Astrocyte (in vitro differentiated cells and primary cell): Measurements from ENCODE around the gene TUBB4B. TPM values are rescaled to one million over a fixed set of nuclear protein-coding genes. Genes with fewer than 3 reads are reported as not detected.

Experiments used
- DNase-seq: peaks from one replicate; pipeline ENCODE4 v3.0.0-alpha.2; 2010; ENCODE audit warnings: low read depth
- FAIRE-seq: peaks from 2 replicates; lab custom pipeline; 2011; peaks lifted over from hg19 to GRCh38; lab: Jason Lieb, UNC
- H2AFZ ChIP-seq: 2 replicates; pipeline ENCODE4 v1.6.0; 2012; ENCODE audit warnings: low read depth, low read length, inconsistent platforms
- H3K27ac ChIP-seq: 2 replicates; pipeline ENCODE4 v1.5.1; 2011; ENCODE audit warnings: low read depth, low read length, inconsistent platforms
- H3K27me3 ChIP-seq: 2 replicates; pipeline ENCODE4 v1.6.0; 2011; ENCODE audit warnings: low read length, inconsistent platforms; ENCODE audit not compliant: insufficient read depth
- H3K36me3 ChIP-seq: 2 replicates; pipeline ENCODE4 v1.5.1; 2011; ENCODE audit warnings: low read length, inconsistent platforms; ENCODE audit not compliant: insufficient read depth
- H3K4me1 ChIP-seq: 2 replicates; pipeline ENCODE4 v1.5.1; 2011; ENCODE audit warnings: low read length, inconsistent platforms; ENCODE audit not compliant: insufficient read depth
- H3K4me2 ChIP-seq: 2 replicates; pipeline ENCODE4 v1.6.0; 2012; ENCODE audit warnings: low read length, inconsistent platforms
- H3K4me3 ChIP-seq: 2 replicates; pipeline ENCODE4 v1.5.1; 2011; ENCODE audit warnings: low read depth, mild to moderate bottlenecking, low read length, inconsistent platforms; ENCODE audit not compliant: insufficient read depth
- H3K79me2 ChIP-seq: 2 replicates; pipeline ENCODE4 v1.6.0; 2012; ENCODE audit warnings: mild to moderate bottlenecking, low read length, inconsistent platforms; ENCODE audit not compliant: insufficient read depth
- H3K9ac ChIP-seq: 2 replicates; pipeline ENCODE4 v1.6.0; 2012; ENCODE audit warnings: mild to moderate bottlenecking, low read length, inconsistent platforms
- H3K9me3 ChIP-seq: 2 replicates; pipeline ENCODE4 v1.5.1; 2012; ENCODE audit warnings: low read depth, mild to moderate bottlenecking, low read length, inconsistent platforms; ENCODE audit not compliant: insufficient read depth
- H4K20me1 ChIP-seq: 2 replicates; pipeline ENCODE4 v1.6.0; 2012; ENCODE audit warnings: low read length, inconsistent platforms; ENCODE audit not compliant: insufficient read depth
- H3K27ac Mint-ChIP-seq: one replicate; pipeline ENCODE4 v1.8.0; 2021; ENCODE audit warnings: mild to moderate bottlenecking, mixed read lengths; ENCODE audit not compliant: unreplicated experiment
- H3K27me3 Mint-ChIP-seq: one replicate; pipeline ENCODE4 v1.8.0; 2021; ENCODE audit warnings: low read depth, mixed read lengths; ENCODE audit not compliant: unreplicated experiment
- H3K36me3 Mint-ChIP-seq: one replicate; pipeline ENCODE4 v1.8.0; 2021; ENCODE audit warnings: low read depth, mixed read lengths; ENCODE audit not compliant: unreplicated experiment
- H3K4me1 Mint-ChIP-seq: one replicate; pipeline ENCODE4 v1.8.0; 2021; ENCODE audit warnings: low read depth, mixed read lengths; ENCODE audit not compliant: unreplicated experiment
- H3K4me3 Mint-ChIP-seq: one replicate; pipeline ENCODE4 v1.8.0; 2021; ENCODE audit warnings: mild to moderate bottlenecking, moderate library complexity, mixed read lengths; ENCODE audit not compliant: unreplicated experiment
- H3K9me3 Mint-ChIP-seq: one replicate; pipeline ENCODE4 v1.8.0; 2021; ENCODE audit warnings: mild to moderate bottlenecking, mixed read lengths; ENCODE audit not compliant: unreplicated experiment
- CTCF ChIP-seq: IDR thresholded peaks from 2 replicates; pipeline ENCODE4 v1.5.1; 2011; ENCODE audit warnings: low read depth, mild to moderate bottlenecking, inconsistent platforms, low read length, moderate library complexity; ENCODE audit not compliant: insufficient read depth
- EZH2 ChIP-seq: IDR thresholded peaks from 2 replicates; pipeline ENCODE4 v1.6.1; 2012; ENCODE audit warnings: mild to moderate bottlenecking, low read length, inconsistent platforms; ENCODE audit not compliant: insufficient read depth
- total RNA-seq: library from RNA; stranded (reverse); gene quantifications from 2 replicates; pipeline ENCODE4 v1.2.1, GENCODE V29; 2021

The TUBB4B gene
- total RNA-seq, 1 donor from 2014 or later = 218 TPM

GRCh38 chr9:137286975-137287383, 45.9 kb downstream of the TUBB4B start:
- H3K27ac ChIP-seq = no peak overlapping the region
- Mint-ChIP-seq H3K4me3 (peak overlapping the region; percentile 29), H3K4me1 (no peaks in the 10 kb centered on the region), H3K9me3 (peaks cover 2% of the 10 kb centered on the region), H3K36me3 (peaks cover 3% of the 10 kb centered on the region), H3K27me3 (no peaks in the 10 kb centered on the region), H3K27ac (no peak overlapping the region)
- H2AFZ ChIP-seq = no peak overlapping the region
- no peak overlapping the region for H3K9ac ChIP-seq
- H3K4me3 ChIP-seq = no peak overlapping the region
- no peaks in the 10 kb centered on the region for H3K79me2 ChIP-seq
- H3K36me3 ChIP-seq = no peaks in the 10 kb centered on the region
- no peak for FAIRE-seq
- no peaks in the 10 kb centered on the region for H3K4me1 ChIP-seq
- H4K20me1 ChIP-seq = peaks cover 12% of the 10 kb centered on the region
- no peak overlapping the region for H3K4me2 ChIP-seq
- H3K27me3 ChIP-seq = no peaks in the 10 kb centered on the region
- no peaks in the 10 kb centered on the region for H3K9me3 ChIP-seq
- no peak for DNase-seq
- TF ChIP-seq CTCF = peak; percentile 50
- TF ChIP-seq EZH2 = no peak

GRCh38 chr9:137293094-137293481, 52.0 kb downstream of the TUBB4B start:
- Histone ChIP-seq H4K20me1 (no peaks in the 10 kb centered on the region), H3K27ac (no peak overlapping the region), H3K9me3 (peaks cover 4% of the 10 kb centered on the region), H3K4me1 (peaks cover 14% of the 10 kb centered on the region), H3K27me3 (peaks cover 6% of the 10 kb centered on the region), H3K4me3 (no peak overlapping the region), H3K4me2 (no peak overlapping the region), H3K36me3 (no peaks in the 10 kb centered on the region), H3K79me2 (no peaks in the 10 kb centered on the region), H2AFZ (no peak overlapping the region), H3K9ac (no peak overlapping the region)
- FAIRE-seq (no peak), DNase-seq (no peak)
- Mint-ChIP-seq H3K4me3 (no peak overlapping the region), H3K27me3 (peaks cover 11% of the 10 kb centered on the region), H3K4me1 (peaks cover 4% of the 10 kb centered on the region), H3K36me3 (no peaks in the 10 kb centered on the region), H3K9me3 (no peaks in the 10 kb centered on the region), H3K27ac (no peak overlapping the region)
- TF ChIP-seq CTCF = no peak
- TF ChIP-seq EZH2 = no peak

Other genes with a start within 250 kb of the TUBB4B start
- 15.3 and 18.8 TPM in 2 replicates for gene PAXX, start 248.9 kb upstream of the TUBB4B start, total RNA-seq
- gene CLIC3, start 244.7 kb upstream of the TUBB4B start, total RNA-seq = 0.39 and 0.48 TPM in 2 replicates
- gene ABCA2, start 213.1 kb upstream of the TUBB4B start, total RNA-seq = 16.2 and 20.0 TPM in 2 replicates
- not detected in 2 replicates for gene FUT7, start 209.2 kb upstream of the TUBB4B start, total RNA-seq
- gene NPDC1, start 195.1 kb upstream of the TUBB4B start, total RNA-seq = 65.9 and 66.8 TPM in 2 replicates
- gene ENTPD2, start 187.2 kb upstream of the TUBB4B start, total RNA-seq = 0.14 and 0.55 TPM in 2 replicates
- 0.41 and 0.43 TPM in 2 replicates for gene SAPCD2, start 170.7 kb upstream of the TUBB4B start, total RNA-seq
- gene UAP1L1, start 163.8 kb upstream of the TUBB4B start, total RNA-seq = 4.0 and 4.7 TPM in 2 replicates
- gene MAN1B1, start 154.3 kb upstream of the TUBB4B start, total RNA-seq = 69.2 and 89.0 TPM in 2 replicates
- 53.8 and 68.7 TPM in 2 replicates for gene DPP7, start 126.6 kb upstream of the TUBB4B start, total RNA-seq
- gene GRIN1, start 102.1 kb upstream of the TUBB4B start, total RNA-seq = 0.18 TPM in 1 of 2 replicates, not detected in the other
- not detected in 2 replicates for gene LRRC26, start 71.2 kb upstream of the TUBB4B start, total RNA-seq
- gene TMEM210, start 69.2 kb upstream of the TUBB4B start, total RNA-seq = not detected in 2 replicates
- gene ANAPC2, start 52.7 kb upstream of the TUBB4B start, total RNA-seq = 39.2 and 39.7 TPM in 2 replicates
- gene SSNA1, start 52.6 kb upstream of the TUBB4B start, total RNA-seq = 49.1 and 52.7 TPM in 2 replicates
- 16.0 and 17.2 TPM in 2 replicates for gene TPRN, start 40.5 kb upstream of the TUBB4B start, total RNA-seq
- gene TMEM203, start 35.6 kb upstream of the TUBB4B start, total RNA-seq = 28.7 and 30.9 TPM in 2 replicates
- gene NDOR1, start 35.6 kb upstream of the TUBB4B start, total RNA-seq = 13.7 and 14.5 TPM in 2 replicates
- 4.3 and 4.9 TPM in 2 replicates for gene RNF208, start 19.0 kb upstream of the TUBB4B start, total RNA-seq
- gene CYSRT1, start 16.1 kb upstream of the TUBB4B start, total RNA-seq = 1.2 and 1.3 TPM in 2 replicates
- gene RNF224, start 13.8 kb upstream of the TUBB4B start, total RNA-seq = 0.17 TPM in 1 of 2 replicates, not detected in the other
- gene SLC34A3, start 10.4 kb upstream of the TUBB4B start, total RNA-seq = 0.09 TPM in 1 of 2 replicates, not detected in the other
- not detected in 2 replicates for gene STPG3, start 10.0 kb downstream of the TUBB4B start, total RNA-seq
- gene NELFB, start 14.0 kb downstream of the TUBB4B start, total RNA-seq = 45.8 and 48.9 TPM in 2 replicates
- gene TOR4A, start 36.4 kb downstream of the TUBB4B start, total RNA-seq = 10.8 and 11.8 TPM in 2 replicates
- 6.9 and 7.3 TPM in 2 replicates for gene NRARP, start 61.0 kb downstream of the TUBB4B start, total RNA-seq
- gene EXD3, start 181.9 kb downstream of the TUBB4B start, total RNA-seq = 8.5 and 9.4 TPM in 2 replicates
- gene NOXA1, start 182.1 kb downstream of the TUBB4B start, total RNA-seq = 0.50 and 0.84 TPM in 2 replicates
- gene ENTPD8, start 200.1 kb downstream of the TUBB4B start, total RNA-seq = 0.11 TPM in 1 of 2 replicates, not detected in the other
- 48.8 and 50.5 TPM in 2 replicates for gene NSMF, start 218.0 kb downstream of the TUBB4B start, total RNA-seq